B cell (primary cell): ENCODE data around the gene PPP2R5A. TPM values are rescaled to one million over a fixed set of nuclear protein-coding genes. Genes with fewer than 3 reads are reported as not detected.

Source experiments
- ATAC-seq: fragments of 200-7000 bp; cut with Tn5 transposase; one replicate; pipeline ENCODE4 v1.10.0; 2021; ENCODE audit warnings: low read depth, mild to moderate bottlenecking, moderate number of reproducible peaks, moderate library complexity
- CTCF ChIA-PET: fragments of 350-600 bp; sonication (Branson Sonifier 250); formaldehyde crosslinking; loops from one replicate; lab custom pipeline; 2021; ENCODE audit warnings: antibody characterized with exemption, inconsistent platforms; lab: Charles Lee
- POLR2A ChIA-PET: fragments of 350-600 bp; sonication (Branson Sonifier 250); formaldehyde crosslinking; loops from one replicate; lab custom pipeline; 2021; ENCODE audit warnings: antibody characterized with exemption; lab: Charles Lee
- DNase-seq: peaks from one replicate; pipeline ENCODE4 v3.0.0; 2013
- H2AFZ ChIP-seq: 2 replicates; pipeline ENCODE4 v1.6.1; 2012; ENCODE audit warnings: mild to moderate bottlenecking, low read depth, low read length; ENCODE audit not compliant: insufficient read depth, poor library complexity, severe bottlenecking
- H3K27ac ChIP-seq, 2 donors: 1 replicate in 1 of 2; 2 replicates in 1 of 2; pipeline ENCODE4 v1.5.1; 2012 to 2013; ENCODE audit warnings: low read length in 2 of 2, mild to moderate bottlenecking in 2 of 2, moderate library complexity in 1 of 2
- H3K27me3 ChIP-seq, 4 experiments: fragments of 200-600 bp in 1 of 4; sonication (generic) in 1 of 4; replicated peaks in 1 of 4; 1 replicate in 2 of 4; 2 replicates in 2 of 4; pipeline versions ENCODE4 v1.6.1 to v1.7.0; 2013 to 2016; ENCODE audit warnings: low read length in 3 of 4, mild to moderate bottlenecking in 2 of 4, mixed read lengths in 1 of 4, moderate library complexity in 1 of 4; ENCODE audit not compliant: insufficient read depth in 4 of 4, control insufficient read depth in 3 of 4; ENCODE audit errors: control extremely low read depth in 1 of 4
- H3K36me3 ChIP-seq, 2 experiments: replicated peaks in 1 of 2; 1 replicate in 1 of 2; 2 replicates in 1 of 2; pipeline versions ENCODE4 v1.6.1 to v1.7.1; 2013; ENCODE audit warnings: low read length in 1 of 2; ENCODE audit not compliant: insufficient read depth in 2 of 2, control insufficient read depth in 1 of 2; ENCODE audit errors: control extremely low read depth in 1 of 2, extremely low read depth in 1 of 2
- H3K4me1 ChIP-seq, 2 donors: fragments of 200-600 bp in 1 of 2; sonication (generic) in 1 of 2; 1 replicate in 1 of 2; 2 replicates in 1 of 2; pipeline versions ENCODE4 v1.5.1 to v1.6.1; 2013 to 2017; ENCODE audit warnings: low read length in 2 of 2; ENCODE audit not compliant: control insufficient read depth in 2 of 2, insufficient read depth in 2 of 2
- H3K4me2 ChIP-seq: replicated peaks from 2 replicates; pipeline ENCODE3; 2012; ENCODE audit warnings: mild to moderate bottlenecking, low read depth, low read length; ENCODE audit not compliant: poor library complexity, severe bottlenecking
- H3K4me3 ChIP-seq, 5 experiments: fragments of 200-600 bp in 1 of 5; sonication (generic) in 1 of 5; 1 replicate in 3 of 5; 2 replicates in 2 of 5; pipeline versions ENCODE4 v1.5.1 to v1.7.0; 2011 to 2016; ENCODE audit warnings: low read length in 4 of 5, mild to moderate bottlenecking in 4 of 5, low read depth in 2 of 5, control low read depth in 1 of 5, moderate library complexity in 1 of 5; ENCODE audit not compliant: insufficient read depth in 1 of 5; ENCODE audit errors: control extremely low read depth in 1 of 5, extremely low read depth in 1 of 5
- H3K79me2 ChIP-seq: fragments of 200-600 bp; sonication (generic); one replicate; pipeline ENCODE4 v1.6.0; 2016; ENCODE audit warnings: low read length; ENCODE audit not compliant: control insufficient read depth, insufficient read depth
- H3K9ac ChIP-seq: fragments of 200-600 bp; sonication (generic); 2 replicates; pipeline ENCODE4 v1.6.1; 2017; ENCODE audit warnings: mild to moderate bottlenecking, low read length, moderate library complexity
- H3K9me3 ChIP-seq, 3 donors: one replicate each; pipeline versions ENCODE4 v1.6.1 to v1.7.1; 2013; ENCODE audit warnings: low read length in 2 of 3; ENCODE audit not compliant: control insufficient read depth in 2 of 3, insufficient read depth in 1 of 3; ENCODE audit errors: control extremely low read depth in 1 of 3
- H4K20me1 ChIP-seq: 2 replicates; pipeline ENCODE4 v1.6.0; 2012; ENCODE audit warnings: mild to moderate bottlenecking, low read length; ENCODE audit not compliant: insufficient read depth, control insufficient read depth, poor library complexity, severe bottlenecking
- H3K27ac Mint-ChIP-seq: one replicate; pipeline ENCODE4 v1.8.0; 2021; ENCODE audit warnings: mixed read lengths
- H3K27me3 Mint-ChIP-seq: one replicate; pipeline ENCODE4 v1.8.0; 2021; ENCODE audit warnings: mixed read lengths
- H3K4me1 Mint-ChIP-seq: one replicate; pipeline ENCODE4 v1.8.0; 2021; ENCODE audit warnings: mixed read lengths
- H3K4me3 Mint-ChIP-seq: one replicate; pipeline ENCODE4 v1.8.0; 2021; ENCODE audit warnings: mixed read lengths
- H3K9me3 Mint-ChIP-seq: one replicate; pipeline ENCODE4 v1.8.0; 2022; ENCODE audit warnings: mixed read lengths; ENCODE audit not compliant: insufficient read depth
- EZH2 ChIP-seq: IDR thresholded peaks from 2 replicates; pipeline ENCODE4 v1.6.1; 2012; ENCODE audit warnings: borderline replicate concordance, low read depth, mild to moderate bottlenecking, moderate library complexity, low read length; ENCODE audit not compliant: insufficient read depth, poor library complexity, severe bottlenecking
- WGBS: methylation state at CpG from one replicate; pipeline ENCODE4 v1.1.5; 2013; ENCODE audit warnings: missing lambda C conversion rate; ENCODE audit not compliant: insufficient coverage; 5-methylcytosine and 5-hydroxymethylcytosine counted together
- intact Hi-C: fragments of 100-400 bp; cut with micrococcal nuclease; formaldehyde crosslinking; loops from one replicate; pipeline ENCODE4 v1.10.0; 2022
- polyA plus RNA-seq: library from polyadenylated mRNA; depleted of rRNA; stranded (reverse); fragments of >200 nt; gene quantifications from 2 replicates; pipeline ENCODE4 v1.2.3, GENCODE V29; 2012
- total RNA-seq, 2 donors: library from RNA; stranded (reverse); fragments of 120-200 nt in 1 of 2; gene quantifications; 1 replicate in 1 of 2; 2 replicates in 1 of 2; pipeline versions ENCODE4 v1.2.3 to v1.2.4, GENCODE V29; 2013 to 2022
- TF ChIP-seq, protein P1 (sequence below): fragments of 200-600 bp; IDR thresholded peaks from one replicate; pipeline ENCODE4 v1.8.0; 2022; ENCODE audit warnings: antibody characterized with exemption, mild to moderate bottlenecking

The PPP2R5A gene
- total and polyA plus RNA-seq, 2 donors (not counting 1 experiment from before 2014, with no cell fraction given), result 22.4 to 43.4 TPM

DNA sequence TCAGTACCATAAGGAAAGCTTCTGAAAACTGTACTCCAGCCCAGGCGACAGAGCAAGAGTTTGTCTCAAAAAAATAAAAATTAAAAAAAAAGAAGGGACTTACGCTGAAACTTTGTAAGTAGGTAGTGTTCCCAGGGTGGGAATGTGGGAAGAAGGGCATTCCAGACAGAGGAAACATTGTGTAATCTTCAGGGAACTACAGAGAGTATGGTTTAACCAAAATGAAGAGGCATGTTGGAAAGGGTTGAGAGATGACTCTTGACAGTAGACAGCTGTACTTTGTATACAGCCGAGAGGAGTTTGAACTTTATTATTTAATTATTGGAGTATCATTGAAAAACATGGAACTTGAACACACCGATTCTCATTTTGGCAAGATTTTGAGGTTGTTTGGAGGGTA lies 43.0 kb downstream of the PPP2R5A start:
- TF ChIP-seq, protein P1, sequence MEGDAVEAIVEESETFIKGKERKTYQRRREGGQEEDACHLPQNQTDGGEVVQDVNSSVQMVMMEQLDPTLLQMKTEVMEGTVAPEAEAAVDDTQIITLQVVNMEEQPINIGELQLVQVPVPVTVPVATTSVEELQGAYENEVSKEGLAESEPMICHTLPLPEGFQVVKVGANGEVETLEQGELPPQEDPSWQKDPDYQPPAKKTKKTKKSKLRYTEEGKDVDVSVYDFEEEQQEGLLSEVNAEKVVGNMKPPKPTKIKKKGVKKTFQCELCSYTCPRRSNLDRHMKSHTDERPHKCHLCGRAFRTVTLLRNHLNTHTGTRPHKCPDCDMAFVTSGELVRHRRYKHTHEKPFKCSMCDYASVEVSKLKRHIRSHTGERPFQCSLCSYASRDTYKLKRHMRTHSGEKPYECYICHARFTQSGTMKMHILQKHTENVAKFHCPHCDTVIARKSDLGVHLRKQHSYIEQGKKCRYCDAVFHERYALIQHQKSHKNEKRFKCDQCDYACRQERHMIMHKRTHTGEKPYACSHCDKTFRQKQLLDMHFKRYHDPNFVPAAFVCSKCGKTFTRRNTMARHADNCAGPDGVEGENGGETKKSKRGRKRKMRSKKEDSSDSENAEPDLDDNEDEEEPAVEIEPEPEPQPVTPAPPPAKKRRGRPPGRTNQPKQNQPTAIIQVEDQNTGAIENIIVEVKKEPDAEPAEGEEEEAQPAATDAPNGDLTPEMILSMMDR, result no peak
- TF ChIP-seq EZH2, result no peak
- Histone ChIP-seq H3K36me3 (peaks cover 1 to 14% of the 10 kb centered on the region in 2 experiments), H3K27ac (no peak overlapping the region), H4K20me1 (peaks cover 40% of the 10 kb centered on the region), H3K27me3 (no peaks in the 10 kb centered on the region), H3K9ac (no peak overlapping the region), H3K79me2 (peaks cover 51% of the 10 kb centered on the region), H3K4me2 (no peak overlapping the region), H3K4me1 (no peaks in the 10 kb centered on the region), H3K4me3 (no peak overlapping the region), H2AFZ (no peak overlapping the region), H3K9me3 (no peaks in the 10 kb centered on the region)
- no peak overlapping the region for H3K27ac Mint-ChIP-seq
- H3K4me3 Mint-ChIP-seq, result no peak overlapping the region
- peaks cover 11% of the 10 kb centered on the region for H3K4me1 Mint-ChIP-seq
- no peaks in the 10 kb centered on the region for H3K9me3 Mint-ChIP-seq
- intact Hi-C loops, result no loop called here
- CTCF ChIA-PET, result interaction anchor here (1.2 to 1.4 kb wide), 2 partner anchors 12 to 266 kb away, joined by 3 read pairs; no protein-coding TSS in a partner anchor
- H3K27me3 Mint-ChIP-seq, result no peaks in the 10 kb centered on the region
- POLR2A ChIA-PET, result interaction anchor here (0.7 kb wide), 1 partner anchor 29 kb away, joined by 3 read pairs; no protein-coding TSS in a partner anchor
- no peak for ATAC-seq
- no peak for DNase-seq
- WGBS, result 100% methylated on average over 3 of the region's 4 CpGs

DNA sequence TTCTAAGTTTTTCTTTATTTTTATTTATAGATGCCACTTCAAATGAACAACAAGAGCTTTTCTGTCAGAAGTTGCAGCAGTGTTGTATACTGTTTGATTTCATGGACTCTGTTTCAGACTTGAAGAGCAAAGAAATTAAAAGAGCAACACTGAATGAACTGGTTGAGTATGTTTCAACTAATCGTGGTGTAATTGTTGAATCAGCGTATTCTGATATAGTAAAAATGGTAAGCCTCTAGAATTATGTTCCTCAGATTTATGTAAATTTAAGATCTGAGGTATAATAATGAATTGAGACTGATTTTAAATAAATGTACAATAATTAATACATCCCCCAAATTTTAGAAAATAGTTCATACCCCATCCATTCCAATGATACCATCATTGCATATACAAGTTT lies 43.9 kb downstream of the PPP2R5A start:
- H3K4me1 Mint-ChIP-seq, result peaks cover 8% of the 10 kb centered on the region
- Histone ChIP-seq H4K20me1 (peaks cover 33% of the 10 kb centered on the region), H3K36me3 (peaks cover 3 to 22% of the 10 kb centered on the region in 2 experiments), H3K9me3 (no peaks in the 10 kb centered on the region), H3K9ac (no peak overlapping the region), H3K4me1 (no peaks in the 10 kb centered on the region), H3K4me3 (no peak overlapping the region), H3K27me3 (no peaks in the 10 kb centered on the region), H2AFZ (no peak overlapping the region), H3K79me2 (peaks cover 47% of the 10 kb centered on the region), H3K4me2 (no peak overlapping the region), H3K27ac (no peak overlapping the region)
- intact Hi-C loops, result no loop called here
- DNase-seq (no peak), ATAC-seq (no peak)
- no peaks in the 10 kb centered on the region for H3K9me3 Mint-ChIP-seq
- no peak overlapping the region for H3K27ac Mint-ChIP-seq
- H3K27me3 Mint-ChIP-seq, result no peaks in the 10 kb centered on the region
- H3K4me3 Mint-ChIP-seq, result no peak overlapping the region
- no CpG with 5 or more reads among the region's 2 CpGs for WGBS
- CTCF ChIA-PET, result interaction anchor here (1.2 to 1.4 kb wide), 2 partner anchors 13 to 267 kb away, joined by 3 read pairs; no protein-coding TSS in a partner anchor
- POLR2A ChIA-PET, result no interaction called here
- TF ChIP-seq EZH2, result no peak
- TF ChIP-seq, protein P1, result no peak
